DND-41 (cell line): ENCODE data around the gene PLCL1.

Source experiments
- CTCF ChIP-seq: IDR thresholded peaks from 2 replicates; pipeline ENCODE4 v1.5.1; 2012; ENCODE audit warnings: borderline replicate concordance, low read length, moderate library complexity, mild to moderate bottlenecking; ENCODE audit not compliant: poor library complexity, severe bottlenecking; ENCODE audit errors: extremely low read depth
- EZH2 ChIP-seq: IDR thresholded peaks from 3 replicates; pipeline ENCODE4 v1.6.1; 2012; ENCODE audit warnings: borderline replicate concordance, low read depth, mild to moderate bottlenecking, moderate library complexity, low read length, inconsistent platforms; ENCODE audit not compliant: severe bottlenecking

- TF ChIP-seq CTCF (no peak), EZH2 (no peak)
Measured at GRCh38 chr2:197978971-197979370, 174.6 kb downstream of the PLCL1 start.
